HepG2 (cell line): ENCODE measurements around the gene FAM216A. TPM values are rescaled to one million over a fixed set of nuclear protein-coding genes. Genes with fewer than 3 reads are reported as not detected.

ENCODE experiments used
- ATAC-seq: fragments of 200-7000 bp; cut with Tn5 transposase; 3 replicates; pipeline ENCODE4 v1.9.1; 2020; ENCODE audit warnings: mild to moderate bottlenecking, moderate library complexity
- BruUV-seq: library from RNA; stranded (reverse); fragments of 400-500 nt; replicated peaks from 2 replicates; lab custom pipeline; 2021; lab: Mats Ljungman, UMichigan
- CTCF ChIA-PET: fragments of 300-600 bp; formaldehyde crosslinking; extraction: SDS; loops from one replicate; lab custom pipeline; 2021; ENCODE audit warnings: low total read pairs, inconsistent platforms, low intra/inter-chr PET ratio; lab: Yijun Ruan, JAX
- POLR2A ChIA-PET: fragments of 350-600 bp; sonication (Branson Sonifier 250); formaldehyde crosslinking; loops from one replicate; lab custom pipeline; 2020; ENCODE audit warnings: antibody characterized with exemption, inconsistent platforms; lab: Yijun Ruan, JAX
- DNase-seq: peaks from one replicate; pipeline ENCODE4 v3.0.0-alpha.2; 2015; ENCODE audit warnings: low spot score
- FAIRE-seq: peaks from 3 replicates; lab custom pipeline; 2011; peaks lifted over from hg19 to GRCh38; lab: Jason Lieb, UNC
- H2AFZ ChIP-seq: one replicate; pipeline ENCODE4 v1.6.1; 2011; ENCODE audit warnings: low read length, inconsistent platforms
- H3K27ac ChIP-seq: fragments of 300-600 bp; 3 replicates; pipeline ENCODE4 v1.8.0; 2011; ENCODE audit warnings: mixed run types, mild to moderate bottlenecking, mixed read lengths, low read length, inconsistent platforms; ENCODE audit not compliant: insufficient read depth; ENCODE audit errors: extremely low read length
- H3K27me3 ChIP-seq, 2 experiments: fragments of 200-600 bp in 1 of 2; 2 replicates in 1 of 2; 3 replicates in 1 of 2; pipeline versions ENCODE4 v1.6.0 to v1.8.0; 2011; ENCODE audit warnings: low read length in 2 of 2, mild to moderate bottlenecking in 2 of 2, moderate library complexity in 2 of 2, inconsistent platforms in 1 of 2; ENCODE audit not compliant: insufficient read depth in 2 of 2, control insufficient read depth in 1 of 2
- H3K36me3 ChIP-seq, 2 experiments: fragments of 200-600 bp in 1 of 2; replicated peaks in 1 of 2; 2 replicates in 1 of 2; 3 replicates in 1 of 2; pipeline versions ENCODE4 v1.5.1 to v1.8.0; 2011; ENCODE audit warnings: low read length in 2 of 2, inconsistent platforms in 1 of 2; ENCODE audit not compliant: insufficient read depth in 2 of 2, control insufficient read depth in 1 of 2
- H3K4me1 ChIP-seq: 2 replicates; pipeline ENCODE4 v1.5.1; 2012; ENCODE audit warnings: low read length, inconsistent platforms; ENCODE audit not compliant: insufficient read depth
- H3K4me2 ChIP-seq: 2 replicates; pipeline ENCODE4 v1.6.0; 2011; ENCODE audit warnings: low read depth, low read length, inconsistent platforms
- H3K4me3 ChIP-seq, 3 experiments: fragments of 200-600 bp in 1 of 3; sonication (generic), shearing (Covaris generic) in 1 of 3; replicated peaks in 1 of 3; 2 replicates each; pipeline ENCODE4 v1.5.1; 2011 to 2016; ENCODE audit warnings: low read length in 3 of 3, inconsistent platforms in 2 of 3, low read depth in 2 of 3, mild to moderate bottlenecking in 2 of 3, control low read depth in 1 of 3, mixed read lengths in 1 of 3; ENCODE audit not compliant: insufficient read depth in 1 of 3
- H3K79me2 ChIP-seq: one replicate; pipeline ENCODE4 v1.6.1; 2011; ENCODE audit warnings: low read length, inconsistent platforms; ENCODE audit not compliant: insufficient read depth
- H3K9ac ChIP-seq: 2 replicates; pipeline ENCODE4 v1.6.0; 2011; ENCODE audit warnings: mild to moderate bottlenecking, low read depth, low read length, inconsistent platforms; ENCODE audit not compliant: insufficient read depth
- H3K9me3 ChIP-seq: 2 replicates; pipeline ENCODE4 v1.5.1; 2012; ENCODE audit warnings: mild to moderate bottlenecking, low read length
- H4K20me1 ChIP-seq: 2 replicates; pipeline ENCODE4 v1.6.0; 2011; ENCODE audit warnings: inconsistent platforms, mild to moderate bottlenecking, low read length, moderate library complexity; ENCODE audit not compliant: insufficient read depth
- FUBP1 ChIP-seq: sonication (generic); formaldehyde crosslinking; IDR thresholded peaks from 2 replicates; pipeline ENCODE4 v1.5.1; 2020; ENCODE audit warnings: missing genetic modification reagents, mild to moderate bottlenecking, borderline replicate concordance
- GRHL1 ChIP-seq: sonication (generic); formaldehyde crosslinking; conservative IDR thresholded peaks from 2 replicates; pipeline ENCODE4 v1.8.0; 2022; ENCODE audit warnings: missing genetic modification reagents
- TEF ChIP-seq: sonication (generic); formaldehyde crosslinking; IDR thresholded peaks from 2 replicates; pipeline ENCODE4 v1.5.0; 2020; ENCODE audit warnings: missing genetic modification reagents
- ZBTB40 ChIP-seq, 2 experiments: fragments of 450-650 bp in 1 of 2; sonication (generic) in 1 of 2; formaldehyde crosslinking in 1 of 2; IDR thresholded peaks; 2 replicates each; pipeline versions ENCODE4 v1.6.1 to v1.8.0; 2016 to 2022; ENCODE audit warnings: antibody characterized with exemption in 1 of 2, mild to moderate bottlenecking in 1 of 2, missing genetic modification reagents in 1 of 2
- ZNF639 ChIP-seq: conservative IDR thresholded peaks from 2 replicates; pipeline ENCODE4 v1.6.1; 2018; ENCODE audit warnings: missing genetic modification reagents
- ZNF660 ChIP-seq: sonication (generic); formaldehyde crosslinking; IDR thresholded peaks from 2 replicates; pipeline ENCODE4 v1.5.1; 2020; ENCODE audit warnings: mild to moderate bottlenecking, low read depth, missing genetic modification reagents, borderline replicate concordance
- WGBS: methylation state at CpG from one replicate; pipeline ENCODE4 v1.1.6; 2017; ENCODE audit warnings: low lambda C conversion rate; 5-methylcytosine and 5-hydroxymethylcytosine counted together
- in situ Hi-C: cut with HindIII; loops from 2 replicates; pipeline ENCODE4 v1.10.0; 2017; ENCODE audit warnings: low pct_unique_long_range_greater_than_20kb; ENCODE audit not compliant: extremely low pct_ligation_motif_present
- intact Hi-C: fragments of 100-400 bp; cut with micrococcal nuclease; formaldehyde crosslinking; loops from one replicate; pipeline ENCODE4 v1.10.0; 2022; ENCODE audit not compliant: unreplicated experiment
- polyA plus RNA-seq, 8 experiments: library from polyadenylated mRNA; depleted of rRNA in 3 of 8; stranded (reverse) in 7 of 8; unstranded in 1 of 8; fragments of >200 nt; fragmentation: Illumina TruSeq in 4 of 8; extraction: Trizol in 4 of 8; gene quantifications; 2 replicates each; pipeline versions ENCODE4 v1.2.1 to v1.2.3, GENCODE V29; 2011 to 2016; ENCODE audit warnings: low read depth in 4 of 8, missing spikeins in 1 of 8, mixed read lengths in 1 of 8; ENCODE audit not compliant: insufficient read depth in 1 of 8
- total RNA-seq, 5 experiments: library from RNA; depleted of rRNA; stranded (reverse); fragments of >200 nt; fragmentation: Illumina TruSeq; extraction: Trizol; gene quantifications; 2 replicates each; pipeline ENCODE4 v1.2.3, GENCODE V29; 2016; ENCODE audit warnings: low read depth in 1 of 5

The FAM216A gene
- total and polyA plus RNA-seq, 2 of the 13 experiments (the other 11 are each of a cell fraction or from before 2014, with no cell fraction given) = 20.3 to 31.2 TPM

GRCh38 chr12:110536834-110537604 is 68.4 kb downstream of the FAM216A start:
- CTCF ChIA-PET = no interaction called here
- TF ChIP-seq ZNF639 (no peak), FUBP1 (CRISPR knock-in tag) (no peak), GRHL1 (no peak), TEF (CRISPR knock-in tag) (no peak), ZNF660 (CRISPR knock-in tag) (no peak), ZBTB40 (IDR thresholded peaks at IDR 0.05) (no peak), ZBTB40 (CRISPR knock-in tag; IDR thresholded peaks at IDR 0.05) (no peak)

More at GRCh38 chr12:110536834-110537604, 68.4 kb downstream of the FAM216A start:
- H3K79me2 ChIP-seq = no peaks in the 10 kb centered on the region
- no TSS peak for BruUV-seq
- no peak overlapping the region for H3K9ac ChIP-seq
- POLR2A ChIA-PET = no interaction called here
- 96% methylated on average over 4 of the region's 4 CpGs for WGBS
- H2AFZ ChIP-seq = no peak overlapping the region
- no peak overlapping the region for H3K4me2 ChIP-seq
- H3K36me3 ChIP-seq = peaks cover 11 to 47% of the 10 kb centered on the region in 2 experiments
- DNase-seq (no peak), ATAC-seq (no peak), FAIRE-seq (no peak)
- no peaks in the 10 kb centered on the region for H3K9me3 ChIP-seq
- H3K4me1 ChIP-seq = peaks cover 14% of the 10 kb centered on the region
- H3K4me3 ChIP-seq = no peak overlapping the region
- no peaks in the 10 kb centered on the region for H3K27me3 ChIP-seq
- no peaks in the 10 kb centered on the region for H4K20me1 ChIP-seq
- in situ Hi-C loops = no loop called here
- no peak overlapping the region for H3K27ac ChIP-seq
- intact Hi-C loops = no loop called here
